VCaP (cell line): ENCODE results near the gene RPS27L.

Experiments
- H3K27ac ChIP-seq: fragments of 450-650 bp; 2 replicates; pipeline ENCODE4 v1.5.1; 2017
- TF ChIP-seq, protein P1 (sequence below): fragments of 450-650 bp; conservative IDR thresholded peaks from 2 replicates; pipeline ENCODE4 v1.5.1; 2017; ENCODE audit warnings: mild to moderate bottlenecking, moderate library complexity

RPS27L gene

GRCh38 chr15:63157118-63157843 lies at the start of gene RPS27L:
Gene RPS27L (minus strand): TSS chr15:63157477. CDS start chr15:63157405, 72 bp downstream.
- H3K27ac ChIP-seq: peak within 1 kb of the TSS; percentile 95
- TF ChIP-seq, protein P1, sequence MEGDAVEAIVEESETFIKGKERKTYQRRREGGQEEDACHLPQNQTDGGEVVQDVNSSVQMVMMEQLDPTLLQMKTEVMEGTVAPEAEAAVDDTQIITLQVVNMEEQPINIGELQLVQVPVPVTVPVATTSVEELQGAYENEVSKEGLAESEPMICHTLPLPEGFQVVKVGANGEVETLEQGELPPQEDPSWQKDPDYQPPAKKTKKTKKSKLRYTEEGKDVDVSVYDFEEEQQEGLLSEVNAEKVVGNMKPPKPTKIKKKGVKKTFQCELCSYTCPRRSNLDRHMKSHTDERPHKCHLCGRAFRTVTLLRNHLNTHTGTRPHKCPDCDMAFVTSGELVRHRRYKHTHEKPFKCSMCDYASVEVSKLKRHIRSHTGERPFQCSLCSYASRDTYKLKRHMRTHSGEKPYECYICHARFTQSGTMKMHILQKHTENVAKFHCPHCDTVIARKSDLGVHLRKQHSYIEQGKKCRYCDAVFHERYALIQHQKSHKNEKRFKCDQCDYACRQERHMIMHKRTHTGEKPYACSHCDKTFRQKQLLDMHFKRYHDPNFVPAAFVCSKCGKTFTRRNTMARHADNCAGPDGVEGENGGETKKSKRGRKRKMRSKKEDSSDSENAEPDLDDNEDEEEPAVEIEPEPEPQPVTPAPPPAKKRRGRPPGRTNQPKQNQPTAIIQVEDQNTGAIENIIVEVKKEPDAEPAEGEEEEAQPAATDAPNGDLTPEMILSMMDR: no peak

DNA sequence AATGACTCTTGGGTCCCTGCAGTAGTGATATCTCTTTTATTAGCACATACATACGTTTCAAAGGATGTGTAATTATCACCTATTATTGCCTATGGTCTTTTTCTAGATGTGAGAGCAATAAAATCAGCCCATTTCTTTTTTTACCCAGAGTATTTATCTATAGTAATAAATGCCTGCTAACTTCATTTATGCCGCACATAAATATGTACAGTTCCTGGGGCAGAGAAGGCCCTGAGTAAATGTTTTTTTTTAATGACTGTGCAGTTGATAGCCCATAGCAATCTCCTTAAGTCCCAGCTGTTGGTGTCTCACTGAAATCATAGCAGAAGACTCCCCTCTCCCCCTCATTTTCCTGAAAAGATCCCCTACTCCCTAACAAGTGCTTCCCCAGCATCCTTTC lies 48.8 kb upstream of the RPS27L start:
- TF ChIP-seq, protein P1: no peak

GRCh38 chr15:63203451-63204090 lies 46.3 kb upstream of the RPS27L start:
- peak overlapping the region; percentile 51 for H3K27ac ChIP-seq

More for the DNA sequence above, 48.8 kb upstream of the RPS27L start:
- no peak overlapping the region for H3K27ac ChIP-seq

GRCh38 chr15:63202861-63203260 lies 45.6 kb upstream of the RPS27L start:
- peak overlapping the region; percentile 51 for H3K27ac ChIP-seq

More at GRCh38 chr15:63203451-63204090, 46.3 kb upstream of the RPS27L start:
- TF ChIP-seq, protein P1: no peak

DNA sequence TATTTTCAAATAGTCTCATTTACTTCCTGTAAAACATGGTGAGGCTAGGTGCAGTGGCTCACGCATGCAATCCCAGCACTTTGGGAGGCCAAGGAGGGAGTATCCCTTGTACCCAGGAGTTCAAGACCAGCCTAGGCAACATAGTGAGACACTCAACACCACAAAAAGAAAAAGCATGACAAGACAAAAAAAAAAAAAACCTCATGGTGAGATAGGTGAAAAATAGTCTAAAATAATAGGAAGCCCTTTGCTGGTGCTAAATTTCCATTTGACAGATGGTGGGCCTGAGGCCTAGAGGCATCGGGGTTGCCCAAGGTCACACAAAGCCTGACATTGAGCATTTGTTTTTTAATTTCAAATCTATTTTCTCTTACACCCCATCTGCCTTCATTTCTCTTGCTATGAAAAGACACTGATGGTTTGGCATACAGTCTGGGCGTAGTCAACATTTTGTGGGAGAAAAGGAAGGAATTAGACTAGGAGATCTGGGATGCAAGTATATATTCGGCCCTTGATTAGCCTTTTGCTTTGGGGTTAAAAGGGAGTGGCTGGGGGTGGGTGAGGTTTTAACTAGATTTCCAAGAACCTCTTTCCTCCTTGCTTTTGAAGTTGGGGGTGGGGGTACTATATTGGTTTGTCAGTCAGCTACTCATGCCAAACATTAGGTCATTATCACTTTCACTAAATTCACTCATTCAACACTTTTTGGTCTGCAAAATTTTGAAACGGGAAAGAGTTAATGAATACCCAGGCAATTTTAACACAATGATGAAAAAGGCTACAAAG lies 43.4 kb upstream of the RPS27L start:
- TF ChIP-seq, protein P1: no peak
- H3K27ac ChIP-seq: no peak overlapping the region; the same call in 1 of the 2 replicates

More at GRCh38 chr15:63202861-63203260, 45.6 kb upstream of the RPS27L start:
- TF ChIP-seq, protein P1: no peak

DNA sequence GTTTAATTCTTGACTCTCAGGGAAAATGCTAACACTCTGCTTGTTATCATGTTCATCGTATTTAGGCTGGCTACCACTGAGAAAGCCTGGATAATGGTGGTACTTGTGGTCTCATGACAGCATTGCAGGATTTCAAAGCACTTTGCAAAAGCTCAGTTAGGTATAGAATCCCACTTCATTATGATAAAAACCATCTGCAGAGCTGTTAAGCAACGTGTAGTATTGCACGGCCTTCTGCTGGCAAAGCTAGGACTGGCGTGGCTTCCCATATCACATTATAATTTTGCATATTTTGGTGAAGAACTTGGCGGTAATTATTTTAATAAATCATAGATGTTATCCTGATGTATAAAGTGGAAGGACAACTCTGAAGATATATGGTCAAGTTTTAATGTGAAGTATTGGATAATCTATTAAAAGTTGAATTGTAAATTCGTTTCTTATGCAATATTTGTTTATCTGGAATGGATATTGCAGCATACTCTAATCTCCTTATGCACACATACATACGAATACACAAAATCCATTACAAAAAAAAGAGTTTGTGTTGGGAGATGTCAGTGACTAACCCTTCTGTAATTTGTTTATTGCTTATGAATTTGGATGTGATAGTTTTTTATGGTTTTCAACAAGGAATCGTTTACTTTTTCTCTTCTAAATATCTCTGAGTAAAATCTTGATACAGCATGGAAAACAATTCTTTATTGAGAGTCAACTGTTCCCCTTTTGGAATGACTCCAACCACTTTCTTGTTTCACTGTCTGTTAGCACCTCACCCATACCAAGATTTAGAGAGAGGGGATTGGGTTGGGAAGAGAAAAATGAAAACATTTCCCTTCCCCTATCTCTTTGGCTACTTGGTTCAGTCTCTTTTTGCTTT lies 41.3 kb upstream of the RPS27L start:
- peak overlapping the region; percentile 89 for H3K27ac ChIP-seq

More for the DNA sequence above, 41.3 kb upstream of the RPS27L start:
- TF ChIP-seq, protein P1: no peak
